ENCODE data around the gene RSPO3.

- TF ChIP-seq JUND (IDR thresholded peaks at IDR 0.05), result no peak
- TF ChIP-seq YY1 (IDR thresholded peaks at IDR 0.05), result no peak
- TF ChIP-seq, protein P1, sequence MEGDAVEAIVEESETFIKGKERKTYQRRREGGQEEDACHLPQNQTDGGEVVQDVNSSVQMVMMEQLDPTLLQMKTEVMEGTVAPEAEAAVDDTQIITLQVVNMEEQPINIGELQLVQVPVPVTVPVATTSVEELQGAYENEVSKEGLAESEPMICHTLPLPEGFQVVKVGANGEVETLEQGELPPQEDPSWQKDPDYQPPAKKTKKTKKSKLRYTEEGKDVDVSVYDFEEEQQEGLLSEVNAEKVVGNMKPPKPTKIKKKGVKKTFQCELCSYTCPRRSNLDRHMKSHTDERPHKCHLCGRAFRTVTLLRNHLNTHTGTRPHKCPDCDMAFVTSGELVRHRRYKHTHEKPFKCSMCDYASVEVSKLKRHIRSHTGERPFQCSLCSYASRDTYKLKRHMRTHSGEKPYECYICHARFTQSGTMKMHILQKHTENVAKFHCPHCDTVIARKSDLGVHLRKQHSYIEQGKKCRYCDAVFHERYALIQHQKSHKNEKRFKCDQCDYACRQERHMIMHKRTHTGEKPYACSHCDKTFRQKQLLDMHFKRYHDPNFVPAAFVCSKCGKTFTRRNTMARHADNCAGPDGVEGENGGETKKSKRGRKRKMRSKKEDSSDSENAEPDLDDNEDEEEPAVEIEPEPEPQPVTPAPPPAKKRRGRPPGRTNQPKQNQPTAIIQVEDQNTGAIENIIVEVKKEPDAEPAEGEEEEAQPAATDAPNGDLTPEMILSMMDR (IDR thresholded peaks at IDR 0.05; ENCODE audit: low read depth, low read length, missing input control), result no peak
- no peak for TF ChIP-seq MAX (IDR thresholded peaks at IDR 0.05)
- no peak for TF ChIP-seq NR2F2 (IDR thresholded peaks at IDR 0.05)
Measured at GRCh38 chr6:127216810-127217789, 98.6 kb downstream of the RSPO3 start.
